T47D (cell line): ENCODE measurements around the gene HOXA10.

ENCODE experiments used
- DNase-seq, 2 experiments: peaks; one replicate each; pipeline versions ENCODE4 v3.0.0 to v3.0.0-alpha.2; 2011 to 2012; ENCODE audit warnings: low read depth in 1 of 2, low spot score in 1 of 2
- JUND ChIP-seq: IDR thresholded peaks from 2 replicates; pipeline ENCODE4 v1.6.1; 2012; ENCODE audit warnings: low read depth
- in situ Hi-C: cut with HindIII; loops from 2 replicates; pipeline ENCODE4 v1.10.0; 2016; ENCODE audit warnings: low sequenced_read_pairs, low pct_unique_long_range_greater_than_20kb

The HOXA10 gene

DNA sequence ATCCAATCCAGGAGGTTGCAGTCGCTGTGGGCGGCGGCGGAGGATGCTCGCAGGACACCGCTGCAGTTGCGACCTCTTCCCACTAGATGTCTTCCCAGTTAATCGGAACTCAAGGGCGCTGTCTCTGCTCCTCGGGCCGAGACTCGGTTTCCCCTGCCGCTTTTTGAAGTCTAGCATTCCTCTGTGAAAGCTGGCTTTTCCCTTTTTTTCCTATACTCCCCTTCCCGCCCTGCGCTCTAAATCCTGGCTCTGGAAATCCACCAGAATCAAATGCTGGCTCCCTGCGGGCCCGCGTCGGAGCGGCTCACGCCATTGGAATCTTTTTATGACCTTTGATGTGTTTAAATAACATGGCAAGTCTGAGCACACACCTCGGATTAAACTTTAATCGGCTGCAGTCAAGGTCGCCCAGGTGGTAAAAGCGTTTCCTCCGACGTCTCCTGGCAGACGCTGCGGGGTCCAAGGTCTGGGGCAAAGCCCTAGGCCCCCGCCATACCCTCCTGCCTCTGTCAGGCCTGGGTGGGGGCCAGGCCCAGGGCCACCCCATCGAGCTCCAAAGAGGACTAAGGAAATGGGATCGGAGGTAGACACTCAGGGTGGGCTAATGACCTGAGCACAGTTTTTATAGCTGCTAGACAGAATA is 36.4 kb upstream of the HOXA10 start:
- TF ChIP-seq JUND = no peak
- in situ Hi-C loops = no loop called here
- peak; percentile 66 to 85 for DNase-seq

DNA sequence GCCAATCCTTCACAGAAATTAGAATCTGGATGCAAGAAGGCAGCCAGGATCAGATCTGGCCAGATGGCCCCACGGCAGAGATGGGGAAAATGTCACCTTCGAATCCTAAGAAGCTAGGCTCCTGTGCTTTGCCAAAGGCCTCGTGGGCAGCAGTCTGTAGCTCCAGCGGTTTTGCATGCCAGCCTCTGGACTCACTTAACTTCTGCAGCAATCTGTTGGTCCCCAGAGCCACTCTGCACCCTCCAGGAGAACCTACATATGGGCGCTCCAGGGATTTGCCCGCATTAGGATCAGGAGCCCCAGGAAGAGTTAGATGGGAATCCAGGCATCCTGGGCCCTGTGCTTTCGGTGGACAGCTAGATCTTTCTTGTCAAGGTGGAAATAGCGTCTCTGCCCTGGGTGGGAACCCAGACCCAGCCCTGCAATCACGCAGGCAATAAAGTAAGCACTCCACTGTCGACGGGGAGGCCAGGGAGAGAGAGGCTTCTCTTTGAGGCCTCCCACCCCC is 35.9 kb upstream of the HOXA10 start:
- DNase-seq = no peak
- in situ Hi-C loops = no loop called here
- TF ChIP-seq JUND = no peak

DNA sequence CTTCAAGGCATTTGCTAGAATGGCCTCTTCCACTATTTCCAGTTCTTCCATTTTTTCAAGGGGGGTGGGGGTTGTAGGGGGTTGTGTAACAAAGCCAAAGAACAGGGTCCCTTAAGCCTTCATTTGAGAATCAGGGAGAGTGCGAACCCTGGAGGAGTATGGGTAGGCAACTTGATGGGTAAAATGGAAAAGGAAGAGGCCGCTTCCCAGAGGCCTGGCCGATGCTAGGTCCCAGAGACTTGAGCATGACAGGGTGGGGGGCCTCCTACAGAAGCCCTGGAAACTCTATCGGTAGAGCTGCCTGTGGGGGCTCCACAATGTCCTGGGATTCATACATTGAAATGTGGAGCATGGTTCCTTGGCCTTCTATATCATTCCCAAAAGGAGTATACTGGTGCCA is 34.9 kb upstream of the HOXA10 start:
- in situ Hi-C loops = no loop called here

DNA sequence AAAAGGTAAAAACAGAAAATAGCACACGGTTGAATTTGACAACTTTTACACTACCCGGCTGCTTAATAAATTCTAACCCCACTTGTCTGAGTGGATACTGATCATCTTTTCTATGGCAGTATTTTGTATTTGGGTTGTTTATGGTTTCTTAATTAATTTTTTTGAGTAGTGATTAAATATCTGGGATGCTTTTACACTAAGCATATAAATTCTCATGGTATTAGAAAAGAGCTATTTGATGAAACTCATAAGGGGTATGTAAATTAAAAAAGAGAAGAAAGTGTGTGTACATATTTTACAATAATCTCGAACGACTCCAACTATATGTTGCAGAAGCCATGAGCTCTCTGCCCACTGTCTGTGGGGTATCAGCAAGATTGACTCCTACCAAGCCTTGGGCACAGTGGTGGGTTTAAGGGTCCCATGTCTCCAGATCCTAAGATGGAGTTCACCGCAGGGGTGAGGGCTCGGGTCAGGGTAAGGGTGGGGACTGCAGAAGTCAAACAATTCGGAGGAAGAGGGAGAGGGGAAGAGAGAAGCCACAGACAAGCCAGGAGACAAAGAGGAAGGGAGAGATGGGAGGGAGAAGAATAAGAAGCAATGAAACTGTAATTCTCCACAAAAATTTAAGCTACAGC is 33.3 kb upstream of the HOXA10 start:
- TF ChIP-seq JUND = no peak
- in situ Hi-C loops = no loop called here

More for the DNA sequence above, 34.9 kb upstream of the HOXA10 start:
- DNase-seq = no peak
- no peak for TF ChIP-seq JUND

DNA sequence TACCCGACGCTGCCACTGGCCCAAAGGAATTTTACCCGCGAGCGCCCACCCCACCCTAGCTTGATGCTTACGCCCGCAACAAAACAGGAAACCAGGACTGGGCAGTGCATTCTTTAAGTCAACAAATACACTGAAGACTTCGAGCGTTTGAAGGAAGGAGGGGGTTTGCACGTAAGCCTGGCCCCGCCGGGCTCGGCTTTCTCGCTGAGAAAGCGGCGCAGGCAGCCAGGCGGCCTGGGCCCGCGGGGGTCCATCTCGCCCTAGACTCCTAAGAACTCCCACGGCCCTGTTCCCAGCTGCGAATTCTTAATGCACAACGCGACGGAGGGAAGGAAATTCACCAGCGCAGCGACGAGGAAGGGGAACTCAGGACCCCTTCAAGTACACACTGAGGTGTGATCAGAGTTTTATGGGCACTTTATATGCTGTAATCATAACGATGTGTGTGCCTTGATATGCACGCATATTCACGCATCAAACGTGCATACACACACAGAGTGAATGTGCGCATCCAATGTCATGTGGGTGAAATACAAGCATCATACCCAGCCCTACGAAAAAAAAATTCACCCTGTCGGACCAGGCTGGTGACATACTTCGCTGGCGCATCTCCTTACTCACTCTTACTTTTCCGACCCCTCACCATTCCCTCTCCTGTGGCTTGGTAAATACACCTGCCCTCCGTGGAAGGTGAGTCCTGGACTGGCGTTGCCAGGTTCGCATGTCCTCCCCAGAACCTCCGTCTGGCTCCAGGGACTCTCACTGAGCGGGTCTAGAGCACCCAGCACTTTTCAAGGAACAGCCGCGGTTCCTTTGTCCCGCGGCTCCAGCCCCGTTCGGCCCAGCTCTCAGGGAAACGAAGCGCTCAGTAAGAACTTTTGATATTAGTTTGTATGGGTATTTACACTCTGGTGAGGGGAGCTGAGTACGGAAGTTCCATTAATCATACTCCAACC is 31.5 kb upstream of the HOXA10 start:
- no peak for DNase-seq
- TF ChIP-seq JUND = no peak
- in situ Hi-C loops = no loop called here

More for the DNA sequence above, 33.3 kb upstream of the HOXA10 start:
- DNase-seq = no peak

DNA sequence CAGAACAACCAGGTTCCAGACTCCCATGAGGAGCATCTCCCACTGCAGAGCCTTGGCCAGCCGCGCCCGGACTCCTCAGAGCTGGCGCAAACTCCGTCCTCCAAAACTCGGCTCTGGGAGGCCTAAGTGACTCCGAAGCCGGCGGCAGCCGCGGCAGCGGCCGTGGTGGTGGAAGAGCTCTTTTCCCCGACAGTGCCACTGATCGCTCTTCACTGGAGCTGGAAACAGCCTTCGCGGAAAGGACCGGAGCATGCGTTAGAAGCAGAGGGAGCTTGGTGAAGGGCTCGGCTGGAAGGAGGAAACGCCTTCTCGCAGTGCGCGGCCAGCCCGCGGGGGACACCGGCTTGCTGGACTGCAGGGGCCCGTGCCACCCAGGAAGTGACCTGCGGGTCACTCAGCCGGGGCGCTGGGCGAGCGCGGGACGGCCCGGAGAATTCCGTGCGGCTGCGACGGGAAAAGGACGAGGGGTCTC is 30.8 kb upstream of the HOXA10 start:
- no peak for TF ChIP-seq JUND
- no peak for DNase-seq
- in situ Hi-C loops = no loop called here

DNA sequence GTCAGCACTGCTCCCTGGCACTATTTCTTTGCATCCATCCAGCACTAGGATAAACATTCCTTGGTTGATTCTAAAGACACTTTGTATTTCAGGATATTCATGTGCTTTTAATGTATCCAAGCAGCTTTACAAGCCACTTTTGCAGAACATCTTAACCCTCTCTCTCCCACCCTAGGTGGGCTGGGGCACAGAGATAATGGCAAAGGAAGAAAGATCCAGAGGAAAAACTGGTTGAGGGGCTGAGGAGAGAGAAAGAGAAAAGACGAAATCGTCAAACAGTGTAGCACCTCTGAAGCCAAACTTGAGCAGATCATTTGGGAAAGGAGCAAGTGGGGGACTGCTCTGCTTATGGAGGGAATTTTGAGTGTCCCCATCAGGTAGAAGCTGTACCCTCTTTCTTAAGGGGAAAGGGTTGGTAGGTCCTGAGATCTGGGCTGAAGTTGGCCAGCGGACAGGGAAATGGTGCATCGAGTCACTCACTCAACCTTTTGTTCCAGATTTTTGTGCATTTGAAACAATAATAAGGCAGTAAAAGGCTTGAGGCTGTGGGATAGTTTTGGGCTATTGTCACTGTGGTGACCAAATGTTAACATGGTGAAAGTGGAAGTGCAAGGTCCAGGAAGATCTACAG is 30.0 kb upstream of the HOXA10 start:
- DNase-seq = no peak
- TF ChIP-seq JUND = no peak
- in situ Hi-C loops = no loop called here

DNA sequence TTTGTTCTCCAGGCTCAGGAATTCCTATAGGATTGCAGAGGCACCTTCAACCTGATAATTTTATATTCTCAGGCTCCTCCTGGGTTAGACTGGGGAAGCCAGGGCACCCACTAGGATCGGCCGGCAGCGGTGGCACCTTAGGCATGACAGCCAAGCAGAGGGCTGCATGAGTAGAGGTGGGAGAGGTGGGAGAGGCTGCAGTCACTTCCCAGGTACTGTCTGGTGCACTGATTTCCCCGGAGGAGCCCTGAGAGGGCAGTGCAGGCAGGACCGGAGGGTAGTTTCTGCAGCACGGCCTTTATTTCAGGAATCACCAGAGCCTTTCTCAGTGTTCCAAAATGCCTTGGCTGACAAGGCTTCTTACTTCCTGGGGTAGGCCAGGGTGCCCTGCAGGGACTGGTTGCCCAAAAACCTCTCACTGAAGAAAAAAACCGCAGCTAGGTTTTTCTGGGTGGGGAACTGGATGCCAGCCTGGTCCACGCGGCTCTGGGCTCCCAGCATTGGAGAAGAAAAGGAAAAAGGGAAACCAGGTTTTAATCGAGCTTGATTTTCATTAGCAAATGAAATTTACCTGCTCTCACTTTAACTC is 29.3 kb upstream of the HOXA10 start:
- no peak for DNase-seq
- no peak for TF ChIP-seq JUND
- in situ Hi-C loops = no loop called here

DNA sequence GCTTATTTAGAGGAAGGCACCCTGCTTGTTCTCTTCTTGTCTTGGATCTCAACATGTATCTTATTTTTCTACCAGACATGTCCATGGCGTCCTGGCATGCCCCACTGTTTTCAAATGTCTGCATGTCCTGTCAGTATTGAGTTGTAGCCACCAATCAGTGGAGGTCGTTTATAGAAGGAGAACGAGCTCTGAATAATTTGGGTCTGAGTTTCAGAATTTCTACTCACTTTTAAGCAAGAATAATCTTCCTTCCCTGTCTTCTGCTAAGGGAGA is 28.7 kb upstream of the HOXA10 start:
- no peak for TF ChIP-seq JUND
- no peak for DNase-seq
- in situ Hi-C loops = no loop called here

DNA sequence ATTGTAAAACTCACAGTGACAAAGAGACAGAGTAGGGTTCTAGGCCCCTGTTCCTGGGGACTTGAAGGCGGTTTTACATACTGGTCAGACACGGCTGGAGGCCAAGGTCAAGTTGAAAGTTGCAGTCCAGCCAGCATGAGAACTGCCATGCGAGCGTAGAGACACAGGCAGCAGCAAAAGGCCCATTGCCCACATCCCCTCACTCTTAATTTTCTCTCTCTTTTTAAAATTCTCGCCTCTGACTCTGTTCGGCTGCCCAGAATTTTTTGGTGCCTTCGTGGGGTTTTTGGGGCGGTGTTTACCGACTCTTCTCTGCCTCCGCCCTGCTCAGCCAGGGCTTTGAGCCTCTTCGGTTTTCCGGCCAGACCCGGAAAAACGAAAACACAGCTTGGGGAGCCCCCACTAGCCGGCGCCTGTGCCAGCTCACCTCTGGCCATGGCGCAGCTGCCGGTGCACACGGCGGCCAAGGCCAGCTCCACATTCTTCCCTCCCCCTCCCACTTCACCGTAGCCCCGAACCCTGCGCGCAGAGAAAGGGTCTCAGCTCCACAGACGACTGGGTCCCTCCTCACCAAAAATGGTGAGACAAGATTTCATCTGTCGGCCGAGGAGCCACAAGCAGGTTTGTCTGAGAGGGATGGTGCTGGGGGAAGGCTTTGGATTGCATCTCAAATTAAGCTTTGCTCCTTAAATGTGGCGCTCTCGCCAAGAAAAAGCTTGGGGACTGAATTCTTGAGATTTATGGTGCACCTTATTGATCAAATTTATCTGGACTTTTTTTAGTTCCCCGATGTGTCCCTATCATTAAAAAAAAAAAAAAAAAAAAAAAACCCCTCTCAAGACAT is 28.1 kb upstream of the HOXA10 start:
- in situ Hi-C loops = no loop called here
- no peak for TF ChIP-seq JUND
- no peak for DNase-seq

DNA sequence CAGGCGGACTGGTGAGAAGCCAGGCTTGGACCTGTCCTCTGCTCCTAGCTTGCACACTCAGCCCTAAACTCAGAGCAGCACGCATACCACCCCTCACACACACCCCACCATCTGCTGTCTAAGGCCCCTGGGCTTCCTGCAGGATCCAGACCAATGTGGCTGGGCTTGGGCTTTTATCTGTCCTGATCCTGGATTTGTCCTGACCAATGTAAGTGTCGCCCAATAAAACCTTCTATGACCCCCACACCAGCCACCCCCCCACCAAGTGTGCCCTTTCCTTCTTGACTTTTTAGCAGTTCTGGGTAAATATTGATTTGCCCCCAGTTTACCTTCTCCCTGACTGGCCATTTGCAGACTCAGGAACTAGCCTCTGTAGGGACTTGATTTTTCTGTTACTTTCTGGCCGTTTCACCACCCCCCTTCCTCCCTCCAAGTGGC is 27.5 kb upstream of the HOXA10 start:
- no peak for TF ChIP-seq JUND
- DNase-seq = no peak
- in situ Hi-C loops = no loop called here
